Bone marrow (tissue), 2 donors: ENCODE results near the gene H1-8.
"Not testable (repeated sequence)": the region's sequence is repeated elsewhere in the genome, so short reads cannot be mapped to it uniquely, and the experiment has no call there.

Experiments
- DNase-seq, 2 donors: peaks; one replicate each; lab custom pipeline; 2025; lab: John Stamatoyannopoulos, UW

H1-8 gene

DNA sequence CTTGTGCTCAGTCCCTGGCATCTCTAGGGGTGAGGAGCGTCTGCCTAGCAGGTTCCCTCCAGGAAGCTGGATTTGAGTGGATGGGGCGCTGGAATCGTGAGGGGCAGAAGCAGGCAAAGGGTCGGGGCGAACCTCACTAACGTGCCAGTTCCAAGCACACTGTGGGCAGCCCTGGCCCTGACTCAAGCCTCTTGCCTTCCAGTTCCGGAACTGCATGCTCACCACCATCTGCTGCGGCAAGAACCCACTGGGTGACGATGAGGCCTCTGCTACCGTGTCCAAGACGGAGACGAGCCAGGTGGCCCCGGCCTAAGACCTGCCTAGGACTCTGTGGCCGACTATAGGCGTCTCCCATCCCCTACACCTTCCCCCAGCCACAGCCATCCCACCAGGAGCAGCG lies 9.6 kb upstream of the H1-8 start:
- no peak for DNase-seq

- no peak for DNase-seq
These were observed 8.4 kb upstream of the H1-8 start for GRCh38 chr3:129534428-129535027.

DNA sequence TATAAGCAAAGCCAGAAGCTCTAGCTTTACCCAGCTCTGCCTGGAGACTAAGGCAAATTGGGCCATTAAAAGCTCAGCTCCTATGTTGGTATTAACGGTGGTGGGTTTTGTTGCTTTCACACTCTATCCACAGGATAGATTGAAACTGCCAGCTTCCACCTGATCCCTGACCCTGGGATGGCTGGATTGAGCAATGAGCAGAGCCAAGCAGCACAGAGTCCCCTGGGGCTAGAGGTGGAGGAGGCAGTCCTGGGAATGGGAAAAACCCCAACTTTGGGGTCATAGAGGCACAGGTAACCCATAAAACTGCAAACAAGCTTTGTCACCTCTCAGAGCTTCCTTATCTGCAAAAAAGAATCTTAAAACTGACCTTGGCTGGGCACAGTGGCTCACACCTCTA lies 7.9 kb upstream of the H1-8 start:
- no peak for DNase-seq

DNA sequence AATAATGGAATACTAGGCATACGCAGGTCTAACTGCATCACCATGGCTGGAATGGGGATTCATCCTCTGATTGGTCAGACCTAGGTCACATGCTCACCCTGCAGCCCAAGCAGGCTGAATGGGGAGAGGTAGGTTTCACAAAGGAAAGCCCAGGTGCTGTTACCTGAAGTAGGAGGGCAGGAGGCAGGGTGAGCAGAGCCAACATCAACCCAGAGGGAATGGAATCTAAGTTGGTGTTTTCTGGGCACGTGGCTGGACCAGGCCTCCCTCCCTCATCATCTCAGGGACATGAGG lies 6.7 kb upstream of the H1-8 start:
- no peak for DNase-seq

- DNase-seq: no peak
These were observed 6.2 kb upstream of the H1-8 start for GRCh38 chr3:129536804-129537203.

GRCh38 chr3:129539206-129539605 lies 3.8 kb upstream of the H1-8 start:
- no peak for DNase-seq

DNA sequence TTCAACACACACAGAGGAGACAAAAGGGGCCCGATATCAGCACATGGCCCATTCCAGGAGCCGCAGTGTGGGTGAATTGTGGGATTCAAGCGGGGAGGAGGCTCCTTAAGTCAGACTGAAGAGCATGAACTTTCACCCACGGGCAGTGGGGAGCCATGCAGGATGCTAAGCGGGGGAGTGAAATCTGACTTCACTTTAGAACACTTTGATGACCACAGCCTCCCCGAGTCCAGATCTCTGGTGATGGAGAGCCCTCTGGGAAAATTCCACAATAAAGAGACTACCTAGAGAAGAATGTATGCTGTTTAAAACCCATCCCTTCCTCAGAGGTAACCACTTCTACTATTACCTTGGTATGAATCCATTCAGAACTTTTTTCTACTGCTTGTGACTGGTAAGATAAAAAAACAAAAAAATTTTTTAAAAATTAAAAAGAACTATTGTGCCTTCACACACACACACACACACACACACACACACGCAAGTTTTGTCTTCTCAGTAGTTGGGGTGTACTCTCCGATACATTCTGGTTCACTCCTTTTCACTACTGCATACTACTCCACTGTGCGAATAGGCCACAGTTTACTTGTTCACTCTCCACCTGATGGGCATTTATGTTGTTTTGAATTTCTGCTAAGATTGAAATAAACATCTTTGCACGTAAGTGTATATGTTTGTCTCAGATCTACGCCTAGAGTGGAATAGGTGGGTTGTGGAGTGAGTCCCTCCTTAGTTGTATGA lies 2.0 kb upstream of the H1-8 start:
- DNase-seq: no peak

GRCh38 chr3:129542747-129543146 lies 228 bp upstream of the H1-8 start:
- no peak for DNase-seq

DNA sequence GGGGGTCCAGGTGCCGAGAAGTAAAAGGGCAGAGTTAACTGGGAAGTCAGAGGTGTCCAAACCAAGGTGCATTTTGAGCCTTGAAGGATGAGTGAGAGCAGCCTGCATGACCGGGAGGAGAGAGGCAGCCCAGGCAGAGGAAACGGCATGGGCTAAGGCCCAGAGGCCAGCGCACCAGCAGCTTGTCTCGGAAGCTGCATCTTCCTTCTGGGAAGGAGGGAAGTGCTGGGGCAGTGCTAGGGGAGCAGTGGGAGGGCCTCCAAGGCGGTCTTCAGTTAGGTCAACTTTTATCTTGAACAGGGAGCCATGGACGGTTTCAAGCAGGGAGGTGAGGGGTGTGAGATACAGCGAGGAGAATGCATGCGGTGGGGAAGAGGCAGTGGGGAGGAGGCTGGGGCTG lies 1.0 kb downstream of the H1-8 start:
- no peak for DNase-seq

- DNase-seq: not testable (repeated sequence)
These were observed 3.0 kb downstream of the H1-8 start for GRCh38 chr3:129545951-129546350.

DNA sequence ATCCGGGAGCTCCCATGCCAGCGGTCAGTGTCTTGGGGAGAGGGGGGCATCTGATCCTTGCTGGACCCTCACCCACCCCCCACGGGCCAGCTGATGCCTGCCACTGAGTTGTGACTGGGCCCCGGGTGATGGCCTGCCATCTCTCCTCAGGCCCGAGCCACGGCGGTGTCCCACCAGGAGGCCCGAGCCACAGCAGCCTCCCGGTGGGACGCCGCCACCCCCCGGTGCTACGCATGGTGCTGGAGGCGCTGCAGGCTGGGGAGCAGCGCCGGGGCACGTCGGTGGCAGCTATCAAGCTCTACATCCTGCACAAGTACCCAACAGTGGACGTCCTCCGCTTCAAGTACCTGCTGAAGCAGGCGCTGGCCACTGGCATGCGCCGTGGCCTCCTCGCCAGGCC lies 4.3 kb downstream of the H1-8 start:
- DNase-seq: no peak

DNA sequence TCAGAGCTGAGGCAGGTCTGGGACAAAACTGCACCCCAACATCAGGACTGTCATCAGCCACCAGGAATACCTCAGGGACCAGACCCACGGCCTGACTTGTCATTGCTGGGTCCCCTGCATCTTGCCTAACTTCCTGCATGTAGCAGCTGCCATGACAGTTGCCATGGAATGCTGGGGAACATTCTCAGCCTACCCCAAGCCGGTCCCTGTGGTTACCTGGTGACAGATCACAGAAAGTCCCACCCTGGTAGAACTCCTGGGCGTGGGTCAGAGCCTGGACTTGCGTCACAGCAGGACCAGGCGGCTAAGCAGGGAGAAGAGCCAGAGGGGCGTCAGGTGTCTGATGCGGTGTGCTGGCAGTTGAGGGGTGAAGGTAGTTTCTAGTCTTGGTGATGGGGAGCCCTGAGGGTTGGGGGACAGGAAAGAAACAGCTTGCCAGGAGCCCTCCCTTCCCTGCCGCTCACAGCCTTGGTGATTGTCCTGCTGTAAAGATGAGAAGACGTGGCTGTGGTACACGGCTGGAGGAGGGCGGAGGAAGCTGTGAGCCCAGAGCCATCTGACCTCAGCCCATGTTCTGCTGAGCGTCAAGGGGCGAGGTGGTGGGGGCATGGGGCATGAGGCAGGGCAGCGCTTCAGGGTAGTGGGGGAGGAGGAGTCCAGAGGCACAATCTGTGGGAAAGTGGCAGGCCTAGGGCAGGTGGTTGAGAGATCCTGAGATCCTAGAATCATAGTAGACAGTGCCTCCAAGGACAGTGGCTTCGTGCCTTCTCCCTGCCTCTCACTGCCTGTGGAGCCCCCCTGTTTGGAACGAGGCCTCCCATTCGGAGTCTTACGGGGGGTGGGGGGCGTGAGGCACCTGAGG lies 5.4 kb downstream of the H1-8 start:
- DNase-seq: no peak

DNA sequence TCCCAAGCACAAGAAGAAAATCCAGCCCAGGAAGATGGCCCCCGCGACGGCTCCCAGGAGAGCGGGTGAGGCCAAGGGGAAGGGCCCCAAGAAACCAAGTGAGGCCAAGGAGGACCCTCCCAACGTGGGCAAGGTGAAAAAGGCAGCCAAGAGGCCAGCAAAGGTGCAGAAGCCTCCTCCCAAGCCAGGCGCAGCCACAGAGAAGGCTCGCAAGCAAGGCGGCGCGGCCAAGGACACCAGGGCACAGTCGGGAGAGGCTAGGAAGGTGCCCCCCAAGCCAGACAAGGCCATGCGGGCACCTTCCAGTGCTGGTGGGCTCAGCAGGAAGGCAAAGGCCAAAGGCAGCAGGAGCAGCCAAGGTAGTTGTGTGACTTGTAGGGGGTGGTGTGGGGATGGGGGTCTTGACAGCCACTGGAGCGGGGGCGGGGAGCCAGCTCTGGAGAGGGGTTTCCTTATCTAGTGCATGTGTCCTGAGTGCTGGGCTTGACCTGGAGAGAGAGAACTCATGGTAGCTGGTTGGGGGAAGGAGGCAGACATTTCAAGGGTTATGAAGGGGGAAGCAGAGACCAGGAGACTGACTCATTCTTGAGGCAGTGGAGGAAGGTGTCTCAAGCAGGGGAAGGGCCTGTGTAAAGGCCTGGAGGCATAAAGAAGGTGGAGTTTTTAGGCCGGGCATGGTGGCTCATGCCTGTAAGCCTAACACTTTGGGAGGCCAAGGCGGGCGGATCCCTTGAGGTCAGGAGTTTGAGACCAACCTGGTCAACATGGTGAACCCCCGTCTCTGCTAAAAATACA lies 6.2 kb downstream of the H1-8 start:
- peak in 1 of 2 donors; percentile 59 for DNase-seq

DNA sequence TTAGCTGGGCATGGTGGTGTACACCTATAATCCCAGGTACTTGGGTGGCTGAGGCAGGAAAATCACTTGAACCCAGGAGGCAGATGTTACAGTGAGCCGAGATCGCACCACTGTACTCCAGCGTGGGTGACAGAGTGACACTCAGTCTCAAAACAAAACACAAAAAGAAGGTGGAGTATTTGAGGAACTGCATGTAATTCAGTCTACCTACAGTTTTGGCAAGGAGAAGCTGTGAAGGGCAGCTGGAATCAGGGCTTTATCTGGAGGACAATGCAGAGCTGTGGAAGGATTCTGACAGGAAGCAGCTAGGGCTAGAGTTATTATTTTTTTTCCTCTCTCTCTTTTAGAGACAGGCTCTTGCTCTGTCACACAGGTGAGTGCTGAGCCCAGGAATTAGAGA lies 6.8 kb downstream of the H1-8 start:
- DNase-seq: no peak

DNA sequence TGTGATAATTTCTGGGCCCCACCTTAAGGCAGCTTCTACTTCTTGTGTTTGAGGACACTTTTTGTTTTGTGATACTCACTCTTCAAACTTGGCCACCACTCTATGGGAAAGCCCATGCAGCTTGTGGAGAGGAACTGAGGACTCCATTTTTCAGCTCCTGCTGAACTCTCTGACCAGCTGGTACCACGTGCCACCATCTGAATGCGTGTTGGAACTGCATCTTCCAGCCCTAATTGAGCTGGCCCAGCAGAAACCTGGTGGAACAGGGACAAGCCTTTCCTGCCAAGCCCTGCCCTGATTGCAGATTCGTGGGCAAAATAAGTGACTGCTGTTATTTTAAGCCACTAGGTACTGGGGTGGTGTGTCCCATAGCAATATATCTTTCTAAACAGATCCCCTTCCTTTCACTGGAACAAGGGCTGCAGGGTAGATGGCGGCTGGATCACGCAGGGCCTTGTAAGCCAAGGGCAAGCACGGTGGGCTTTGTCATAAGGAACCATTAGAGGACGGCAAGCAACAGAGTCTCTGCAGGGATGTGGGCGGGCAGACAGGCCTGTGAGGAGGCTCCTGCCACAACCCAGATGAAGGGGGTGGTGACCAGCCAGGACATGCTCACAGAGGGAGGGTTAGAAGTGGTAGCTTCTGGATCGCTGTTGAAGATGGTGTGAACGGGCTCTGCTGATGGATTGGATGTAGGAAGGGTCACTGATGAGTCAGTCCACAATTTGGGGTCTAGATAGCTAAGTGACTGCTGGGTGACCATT lies 9.5 kb downstream of the H1-8 start:
- no peak for DNase-seq

GRCh38 chr3:129553171-129553570 lies 10.2 kb downstream of the H1-8 start:
- no peak for DNase-seq

GRCh38 chr3:129553719-129554118 lies 10.7 kb downstream of the H1-8 start:
- no peak for DNase-seq

GRCh38 chr3:129554356-129555152 lies 11.6 kb downstream of the H1-8 start:
- no peak for DNase-seq

GRCh38 chr3:129555153-129555550 lies 12.2 kb downstream of the H1-8 start:
- no peak for DNase-seq

DNA sequence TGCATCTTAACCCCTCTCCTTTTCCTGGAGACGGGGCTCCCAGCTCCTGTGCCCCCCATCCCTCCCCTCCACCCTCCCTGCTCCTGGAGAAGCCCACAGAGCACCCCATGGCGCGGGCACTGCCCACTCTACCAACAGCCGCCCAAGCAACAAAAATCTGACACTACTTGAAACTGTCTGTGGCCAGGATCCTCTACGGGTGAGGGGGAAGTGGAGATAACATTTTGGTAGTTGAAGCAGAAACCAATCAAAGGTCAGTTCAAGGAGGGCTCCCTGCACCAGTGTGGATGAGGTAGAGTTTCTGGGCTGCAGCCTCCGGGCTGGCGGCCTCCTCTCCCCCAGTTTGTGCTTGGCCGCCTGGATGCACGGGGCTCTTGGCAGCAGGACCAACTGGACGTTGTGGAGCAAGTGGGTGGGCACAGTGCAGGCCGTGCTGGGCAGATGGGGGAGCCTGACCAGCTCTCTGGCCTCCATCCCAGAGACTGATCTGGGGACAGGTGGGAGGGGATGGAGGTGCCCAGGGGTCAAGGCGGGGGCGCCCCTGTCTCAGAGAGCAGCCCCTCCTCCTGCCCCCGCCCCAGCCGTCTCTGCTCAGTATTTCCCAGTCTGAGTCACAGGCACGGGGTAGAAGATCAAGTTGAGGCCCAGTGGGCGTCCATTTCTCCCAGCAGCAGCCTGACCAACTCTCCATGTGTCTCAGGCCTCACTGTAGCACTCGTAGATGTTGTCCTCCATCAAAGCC lies 12.8 kb downstream of the H1-8 start:
- no peak for DNase-seq
